HepG2 (cell line): ENCODE measurements around the gene SNX19. TPM values are rescaled to one million over a fixed set of nuclear protein-coding genes. Genes with fewer than 3 reads are reported as not detected.

Experiments used
- ATAC-seq: fragments of 200-7000 bp; cut with Tn5 transposase; 3 replicates; pipeline ENCODE4 v1.9.1; 2020; ENCODE audit warnings: mild to moderate bottlenecking, moderate library complexity
- BruUV-seq: library from RNA; stranded (reverse); fragments of 400-500 nt; replicated peaks from 2 replicates; lab custom pipeline; 2021; lab: Mats Ljungman, UMichigan
- CTCF ChIA-PET: fragments of 300-600 bp; formaldehyde crosslinking; extraction: SDS; loops from one replicate; lab custom pipeline; 2021; ENCODE audit warnings: low total read pairs, inconsistent platforms, low intra/inter-chr PET ratio; lab: Yijun Ruan, JAX
- POLR2A ChIA-PET: fragments of 350-600 bp; sonication (Branson Sonifier 250); formaldehyde crosslinking; loops from one replicate; lab custom pipeline; 2020; ENCODE audit warnings: antibody characterized with exemption, inconsistent platforms; lab: Yijun Ruan, JAX
- DNase-seq: peaks from one replicate; pipeline ENCODE4 v3.0.0-alpha.2; 2015; ENCODE audit warnings: low spot score
- FAIRE-seq: peaks from 3 replicates; lab custom pipeline; 2011; peaks lifted over from hg19 to GRCh38; lab: Jason Lieb, UNC
- H2AFZ ChIP-seq: one replicate; pipeline ENCODE4 v1.6.1; 2011; ENCODE audit warnings: low read length, inconsistent platforms
- H3K27ac ChIP-seq: fragments of 300-600 bp; 3 replicates; pipeline ENCODE4 v1.8.0; 2011; ENCODE audit warnings: mixed run types, mild to moderate bottlenecking, mixed read lengths, low read length, inconsistent platforms; ENCODE audit not compliant: insufficient read depth; ENCODE audit errors: extremely low read length
- H3K27me3 ChIP-seq, 2 experiments: fragments of 200-600 bp in 1 of 2; 2 replicates in 1 of 2; 3 replicates in 1 of 2; pipeline versions ENCODE4 v1.6.0 to v1.8.0; 2011; ENCODE audit warnings: low read length in 2 of 2, mild to moderate bottlenecking in 2 of 2, moderate library complexity in 2 of 2, inconsistent platforms in 1 of 2; ENCODE audit not compliant: insufficient read depth in 2 of 2, control insufficient read depth in 1 of 2
- H3K36me3 ChIP-seq, 2 experiments: fragments of 200-600 bp in 1 of 2; replicated peaks in 1 of 2; 2 replicates in 1 of 2; 3 replicates in 1 of 2; pipeline versions ENCODE4 v1.5.1 to v1.8.0; 2011; ENCODE audit warnings: low read length in 2 of 2, inconsistent platforms in 1 of 2; ENCODE audit not compliant: insufficient read depth in 2 of 2, control insufficient read depth in 1 of 2
- H3K4me1 ChIP-seq: 2 replicates; pipeline ENCODE4 v1.5.1; 2012; ENCODE audit warnings: low read length, inconsistent platforms; ENCODE audit not compliant: insufficient read depth
- H3K4me2 ChIP-seq: 2 replicates; pipeline ENCODE4 v1.6.0; 2011; ENCODE audit warnings: low read depth, low read length, inconsistent platforms
- H3K4me3 ChIP-seq, 3 experiments: fragments of 200-600 bp in 1 of 3; sonication (generic), shearing (Covaris generic) in 1 of 3; replicated peaks in 1 of 3; 2 replicates each; pipeline ENCODE4 v1.5.1; 2011 to 2016; ENCODE audit warnings: low read length in 3 of 3, inconsistent platforms in 2 of 3, low read depth in 2 of 3, mild to moderate bottlenecking in 2 of 3, control low read depth in 1 of 3, mixed read lengths in 1 of 3; ENCODE audit not compliant: insufficient read depth in 1 of 3
- H3K79me2 ChIP-seq: one replicate; pipeline ENCODE4 v1.6.1; 2011; ENCODE audit warnings: low read length, inconsistent platforms; ENCODE audit not compliant: insufficient read depth
- H3K9ac ChIP-seq: 2 replicates; pipeline ENCODE4 v1.6.0; 2011; ENCODE audit warnings: mild to moderate bottlenecking, low read depth, low read length, inconsistent platforms; ENCODE audit not compliant: insufficient read depth
- H3K9me3 ChIP-seq: 2 replicates; pipeline ENCODE4 v1.5.1; 2012; ENCODE audit warnings: mild to moderate bottlenecking, low read length
- H4K20me1 ChIP-seq: 2 replicates; pipeline ENCODE4 v1.6.0; 2011; ENCODE audit warnings: inconsistent platforms, mild to moderate bottlenecking, low read length, moderate library complexity; ENCODE audit not compliant: insufficient read depth
- BCL3 ChIP-seq: sonication (generic); formaldehyde crosslinking; IDR thresholded peaks from 2 replicates; pipeline ENCODE4 v1.5.1; 2020; ENCODE audit warnings: mild to moderate bottlenecking, missing genetic modification reagents, moderate library complexity
- HIVEP1 ChIP-seq: sonication (generic); formaldehyde crosslinking; IDR thresholded peaks from 2 replicates; pipeline ENCODE4 v1.4.0; 2020; ENCODE audit warnings: mild to moderate bottlenecking, missing genetic modification reagents
- HOXA9 ChIP-seq: sonication (generic); formaldehyde crosslinking; IDR thresholded peaks from 2 replicates; pipeline ENCODE4 v1.8.1; 2022; ENCODE audit warnings: missing genetic modification reagents, mild to moderate bottlenecking, moderate library complexity, borderline replicate concordance
- MAFF ChIP-seq: IDR thresholded peaks from 2 replicates; pipeline ENCODE4 v1.6.1; 2011; ENCODE audit warnings: low read depth, low read length, improper control_type of control experiment
- MAFK ChIP-seq, 2 experiments: IDR thresholded peaks in 1 of 2; conservative IDR thresholded peaks in 1 of 2; 2 replicates each; pipeline ENCODE4 v1.6.1; 2011; ENCODE audit warnings: improper control_type of control experiment in 2 of 2, low read length in 2 of 2
- MNT ChIP-seq: fragments of 450-650 bp; IDR thresholded peaks from 2 replicates; pipeline ENCODE4 v1.6.1; 2016
- ZBTB7B ChIP-seq: sonication (generic); formaldehyde crosslinking; IDR thresholded peaks from 2 replicates; pipeline ENCODE4 v1.4.0; 2020; ENCODE audit warnings: missing genetic modification reagents
- ZKSCAN8 ChIP-seq: IDR thresholded peaks from 2 replicates; pipeline ENCODE4 v1.6.1; 2016; ENCODE audit warnings: borderline replicate concordance, missing genetic modification reagents, missing compliant biosample characterization
- ZNF567 ChIP-seq: sonication (generic); formaldehyde crosslinking; IDR thresholded peaks from 2 replicates; pipeline ENCODE4 v1.8.1; 2023; ENCODE audit warnings: mild to moderate bottlenecking, missing genetic modification reagents, borderline replicate concordance
- ZSCAN25 ChIP-seq: sonication (generic); formaldehyde crosslinking; IDR thresholded peaks from 2 replicates; pipeline ENCODE4 v1.8.0; 2022; ENCODE audit warnings: mild to moderate bottlenecking, missing genetic modification reagents
- WGBS: methylation state at CpG from one replicate; pipeline ENCODE4 v1.1.6; 2017; ENCODE audit warnings: low lambda C conversion rate; 5-methylcytosine and 5-hydroxymethylcytosine counted together
- in situ Hi-C: cut with HindIII; loops from 2 replicates; pipeline ENCODE4 v1.10.0; 2017; ENCODE audit warnings: low pct_unique_long_range_greater_than_20kb; ENCODE audit not compliant: extremely low pct_ligation_motif_present
- intact Hi-C: fragments of 100-400 bp; cut with micrococcal nuclease; formaldehyde crosslinking; loops from one replicate; pipeline ENCODE4 v1.10.0; 2022; ENCODE audit not compliant: unreplicated experiment
- polyA plus RNA-seq, 8 experiments: library from polyadenylated mRNA; depleted of rRNA in 3 of 8; stranded (reverse) in 7 of 8; unstranded in 1 of 8; fragments of >200 nt; fragmentation: Illumina TruSeq in 4 of 8; extraction: Trizol in 4 of 8; gene quantifications; 2 replicates each; pipeline versions ENCODE4 v1.2.1 to v1.2.3, GENCODE V29; 2011 to 2016; ENCODE audit warnings: low read depth in 4 of 8, missing spikeins in 1 of 8, mixed read lengths in 1 of 8; ENCODE audit not compliant: insufficient read depth in 1 of 8
- total RNA-seq, 5 experiments: library from RNA; depleted of rRNA; stranded (reverse); fragments of >200 nt; fragmentation: Illumina TruSeq; extraction: Trizol; gene quantifications; 2 replicates each; pipeline ENCODE4 v1.2.3, GENCODE V29; 2016; ENCODE audit warnings: low read depth in 1 of 5

Gene SNX19
- total and polyA plus RNA-seq, 2 of the 13 experiments (the other 11 are each of a cell fraction or from before 2014, with no cell fraction given) = 0.13 to 0.27 TPM

DNA sequence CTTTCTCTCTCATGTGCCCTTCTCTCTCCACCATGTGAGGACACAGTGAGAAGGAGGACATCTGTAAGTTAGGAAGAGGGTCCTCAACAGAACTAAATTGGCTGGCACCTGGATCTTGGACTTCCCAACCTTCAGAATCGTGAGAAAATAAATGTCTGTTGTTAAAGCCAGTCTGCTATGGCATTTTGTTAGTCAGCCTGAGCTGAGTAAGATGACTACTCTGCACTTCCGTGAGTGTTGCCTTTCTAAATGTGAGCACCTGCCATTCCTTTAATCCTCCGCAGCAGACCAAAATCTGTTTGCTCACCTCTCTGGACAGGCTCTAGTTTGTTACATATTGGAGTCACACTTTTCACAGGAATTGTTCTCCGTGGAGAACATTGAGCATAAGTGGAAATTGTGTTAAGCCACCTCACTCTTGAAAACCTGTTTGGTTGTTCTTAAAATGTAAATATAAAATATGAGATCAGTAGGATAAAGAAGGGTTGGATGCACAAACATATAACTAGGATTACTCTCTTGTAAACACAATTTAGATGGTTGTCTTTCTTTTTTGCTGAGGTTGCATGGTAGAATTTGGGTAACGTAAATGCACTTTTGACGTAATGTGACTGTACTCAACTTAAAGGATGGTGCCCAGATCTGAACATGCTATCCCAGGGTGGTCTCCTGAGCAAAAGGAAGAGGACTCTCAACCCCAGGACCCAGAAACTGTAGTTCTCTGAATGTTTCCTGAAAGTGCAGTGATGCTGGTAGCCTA lies 65.9 kb downstream of the SNX19 start:
- BruUV-seq = no TSS peak
- ATAC-seq = no peak
- CTCF ChIA-PET = no interaction called here

DNA sequence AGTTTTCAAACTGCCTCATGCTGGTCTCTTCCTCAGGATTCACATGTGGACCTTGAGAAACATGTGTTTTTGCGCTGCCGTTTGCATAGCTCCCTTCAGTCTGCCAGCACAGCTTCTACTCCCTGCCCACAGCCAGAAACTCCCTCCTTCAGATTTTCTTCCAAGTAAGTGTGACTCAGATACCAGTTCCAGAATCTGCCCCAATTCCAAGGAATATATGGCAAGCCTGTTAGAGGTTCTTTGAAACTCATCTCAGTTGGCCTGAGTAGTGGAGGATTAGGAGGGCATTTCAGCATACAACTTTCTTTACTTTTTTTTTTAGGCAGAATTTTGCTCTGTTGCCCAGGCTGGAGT lies 67.1 kb downstream of the SNX19 start:
- Histone ChIP-seq H3K36me3 (no peaks in the 10 kb centered on the region), H3K4me3 (no peak overlapping the region), H2AFZ (no peak overlapping the region), H3K27me3 (no peaks in the 10 kb centered on the region; a peak in 1 of 5 replicates), H3K79me2 (no peaks in the 10 kb centered on the region), H3K27ac (no peak overlapping the region), H3K9me3 (no peaks in the 10 kb centered on the region), H3K4me2 (no peak overlapping the region), H3K9ac (no peak overlapping the region), H3K4me1 (0 out of 2 replicates have a peak, but pooled peaks cover 7% of the 10 kb centered on the region), H4K20me1 (no peaks in the 10 kb centered on the region)
- FAIRE-seq (no peak), ATAC-seq (no peak), DNase-seq (no peak)
- ChIA-PET CTCF (no interaction called here), POLR2A (no interaction called here)
- TF ChIP-seq BCL3 (CRISPR knock-in tag) (no peak), HOXA9 (CRISPR knock-in tag) (no peak), ZSCAN25 (CRISPR knock-in tag) (no peak), MNT (peak; percentile 21; the same call in 1 of the 2 replicates)
- no TSS peak for BruUV-seq
- in situ Hi-C loops (no loop called here), intact Hi-C loops (no loop called here)
- 30% methylated on average over 2 of the region's 2 CpGs for WGBS

More for the DNA sequence above, 65.9 kb downstream of the SNX19 start:
- FAIRE-seq = no peak
- H3K4me1 ChIP-seq = 0 out of 2 replicates have a peak, but pooled peaks cover 7% of the 10 kb centered on the region
- H2AFZ ChIP-seq = no peak overlapping the region
- H3K27ac ChIP-seq = no peak overlapping the region
- H3K4me3 ChIP-seq = no peak overlapping the region
- H3K79me2 ChIP-seq = no peaks in the 10 kb centered on the region
- in situ Hi-C loops = no loop called here
- POLR2A ChIA-PET = no interaction called here
- TF ChIP-seq ZNF567 (CRISPR knock-in tag) = no peak
- TF ChIP-seq MAFF = peak; percentile 69
- TF ChIP-seq ZBTB7B = no peak
- TF ChIP-seq ZKSCAN8 (CRISPR knock-in tag) = no peak
- TF ChIP-seq HIVEP1 (CRISPR knock-in tag) = no peak
- TF ChIP-seq MAFK (conservative IDR thresholded peaks at IDR 0.05 in 1 of 2, IDR thresholded peaks at IDR 0.05 in 1 of 2; ENCODE audit: low read length in 2 of 2) = peak; percentile 56 to 73
- TF ChIP-seq, all 625 proteins: peak for 2
- no peak overlapping the region for H3K9ac ChIP-seq
- no peaks in the 10 kb centered on the region for H3K9me3 ChIP-seq
- 27% methylated on average over 6 of the region's 6 CpGs for WGBS
- no peaks in the 10 kb centered on the region for H3K36me3 ChIP-seq
- intact Hi-C loops = no loop called here
- no peaks in the 10 kb centered on the region for H4K20me1 ChIP-seq
- DNase-seq = no peak
- no peaks in the 10 kb centered on the region; a peak in 1 of 5 replicates for H3K27me3 ChIP-seq
- no peak overlapping the region for H3K4me2 ChIP-seq
